GM12878 (cell line): ENCODE data around the gene SCUBE2. TPM values are rescaled to one million over a fixed set of nuclear protein-coding genes. Genes with fewer than 3 reads are reported as not detected.

Experiments
- ATAC-seq: fragments of 200-7000 bp; cut with Tn5 transposase; 3 replicates; pipeline ENCODE4 v1.9.1; 2020; ENCODE audit warnings: mild to moderate bottlenecking, moderate library complexity
- BruUV-seq: library from RNA; stranded (reverse); fragments of 400-500 nt; replicated peaks from 2 replicates; lab custom pipeline; 2021; lab: Mats Ljungman, UMichigan
- CTCF ChIA-PET: fragments of 300-600 bp; sonication (Branson Sonifier 250); formaldehyde crosslinking; extraction: SDS; loops from one replicate; lab custom pipeline; 2021; ENCODE audit warnings: inconsistent platforms; lab: Yijun Ruan, JAX
- POLR2A ChIA-PET: fragments of 350-600 bp; formaldehyde crosslinking; extraction: SDS; loops from one replicate; lab custom pipeline; 2021; ENCODE audit warnings: inconsistent platforms; lab: Charles Lee
- RAD21 ChIA-PET: fragments of 300-600 bp; sonication (Branson Sonifier 250); formaldehyde crosslinking; loops from one replicate; lab custom pipeline; 2023; ENCODE audit warnings: antibody characterized with exemption; ENCODE audit not compliant: unreplicated experiment; lab: Charles Lee
- SMC1A ChIA-PET: fragments of 300-600 bp; sonication (Branson Sonifier 250); formaldehyde crosslinking; loops from one replicate; lab custom pipeline; 2023; ENCODE audit not compliant: unreplicated experiment, uncharacterized antibody; lab: Charles Lee
- DNase-seq: peaks from one replicate; pipeline ENCODE4 v3.0.0-alpha.2; 2011; ENCODE audit warnings: low read depth, low spot score
- FAIRE-seq: peaks from 3 replicates; lab custom pipeline; 2011; peaks lifted over from hg19 to GRCh38; lab: Jason Lieb, UNC
- H2AFZ ChIP-seq: 2 replicates; pipeline ENCODE4 v1.6.0; 2011; ENCODE audit warnings: low read depth, low read length, control low read depth; ENCODE audit not compliant: control insufficient read depth
- H3K27ac ChIP-seq: 2 replicates; pipeline ENCODE4 v1.5.1; 2011; ENCODE audit warnings: control low read depth; ENCODE audit not compliant: control insufficient read depth, insufficient read depth
- H3K27me3 ChIP-seq, 2 experiments: replicated peaks in 1 of 2; 2 replicates each; pipeline versions ENCODE4 v1.6.0 to v1.6.1; 2011; ENCODE audit warnings: low read length in 1 of 2; ENCODE audit not compliant: control insufficient read depth in 2 of 2, insufficient read depth in 2 of 2
- H3K36me3 ChIP-seq, 2 experiments: 2 replicates each; pipeline ENCODE4 v1.5.1; 2011; ENCODE audit warnings: low read length in 1 of 2; ENCODE audit not compliant: control insufficient read depth in 2 of 2, insufficient read depth in 2 of 2
- H3K4me1 ChIP-seq: 2 replicates; pipeline ENCODE4 v1.6.1; 2011; ENCODE audit warnings: mild to moderate bottlenecking, low read length, moderate library complexity, mixed read lengths; ENCODE audit not compliant: control insufficient read depth, insufficient read depth
- H3K4me2 ChIP-seq: 2 replicates; pipeline ENCODE4 v1.6.0; 2011; ENCODE audit warnings: control low read depth; ENCODE audit not compliant: control insufficient read depth, insufficient read depth
- H3K4me3 ChIP-seq: fragments of 200-600 bp; sonication (generic); 2 replicates; pipeline ENCODE4 v1.5.1; 2016
- H3K79me2 ChIP-seq: 2 replicates; pipeline ENCODE4 v1.6.0; 2011; ENCODE audit warnings: low read length; ENCODE audit not compliant: control insufficient read depth, insufficient read depth
- H3K9ac ChIP-seq: 2 replicates; pipeline ENCODE4 v1.8.0; 2011; ENCODE audit warnings: low read length, control low read depth, mixed read lengths; ENCODE audit not compliant: control insufficient read depth, insufficient read depth
- H3K9me3 ChIP-seq: replicated peaks from 3 replicates; pipeline ENCODE4 v1.5.1; 2011; ENCODE audit warnings: mild to moderate bottlenecking, low read length; ENCODE audit not compliant: control insufficient read depth, insufficient read depth
- H4K20me1 ChIP-seq: 2 replicates; pipeline ENCODE4 v1.6.0; 2011; ENCODE audit not compliant: control insufficient read depth, insufficient read depth
- CEBPB ChIP-seq, 2 experiments: fragments of 150-350 bp in 1 of 2; IDR thresholded peaks; 2 replicates each; pipeline ENCODE4 v1.6.1; 2012 to 2014; ENCODE audit warnings: low read depth in 2 of 2, low read length in 2 of 2, borderline replicate concordance in 1 of 2, inconsistent platforms in 1 of 2
- FOS ChIP-seq: IDR thresholded peaks from 3 replicates; pipeline ENCODE4 v1.6.1; 2011; ENCODE audit warnings: borderline replicate concordance; ENCODE audit not compliant: insufficient read length; ENCODE audit errors: extremely low read depth
- JUND ChIP-seq: IDR thresholded peaks from 2 replicates; pipeline ENCODE4 v1.6.1; 2012; ENCODE audit warnings: low read depth, mild to moderate bottlenecking, low read length, improper control_type of control experiment, moderate library complexity
- MTA2 ChIP-seq: fragments of 450-650 bp; IDR thresholded peaks from 2 replicates; pipeline ENCODE4 v1.6.1; 2016; ENCODE audit warnings: low read depth, mild to moderate bottlenecking, moderate library complexity
- NBN ChIP-seq: fragments of 450-650 bp; IDR thresholded peaks from 2 replicates; pipeline ENCODE4 v1.6.1; 2016
- NR2F1 ChIP-seq: fragments of 450-650 bp; conservative IDR thresholded peaks from 2 replicates; pipeline ENCODE4 v1.6.1; 2017; ENCODE audit warnings: mild to moderate bottlenecking
- RCOR1 ChIP-seq: conservative IDR thresholded peaks from 2 replicates; pipeline ENCODE4 v1.6.1; 2012; ENCODE audit warnings: low read depth, low read length, improper control_type of control experiment
- SIN3A ChIP-seq: IDR thresholded peaks from 2 replicates; pipeline ENCODE4 v1.6.1; 2012; ENCODE audit warnings: low read depth, low read length, improper control_type of control experiment
- SKIL ChIP-seq: fragments of 450-650 bp; IDR thresholded peaks from 2 replicates; pipeline ENCODE4 v1.6.1; 2017; ENCODE audit warnings: mild to moderate bottlenecking, low read depth, inconsistent platforms; ENCODE audit not compliant: poor library complexity, severe bottlenecking
- SREBF2 ChIP-seq: IDR thresholded peaks from 2 replicates; pipeline ENCODE4 v1.6.1; 2012; ENCODE audit warnings: mild to moderate bottlenecking, low read length
- TCF12 ChIP-seq: IDR thresholded peaks from 2 replicates; pipeline ENCODE4 v1.6.1; 2011; ENCODE audit warnings: low read depth, mild to moderate bottlenecking, low read length
- ZBTB4 ChIP-seq: fragments of 450-650 bp; formaldehyde crosslinking; IDR thresholded peaks from 2 replicates; pipeline ENCODE4 v1.4.0; 2022; ENCODE audit warnings: mild to moderate bottlenecking, moderate library complexity
- WGBS: methylation state at CpG from one replicate; pipeline ENCODE4 v1.1.6; 2016; ENCODE audit warnings: low lambda C conversion rate; ENCODE audit not compliant: insufficient replicate concordance, insufficient coverage; ENCODE audit errors: missing lambda C conversion rate; 5-methylcytosine and 5-hydroxymethylcytosine counted together
- in situ Hi-C: fragments of 300-500 bp; cut with MboI; formaldehyde crosslinking; loops from 9 replicates; pipeline ENCODE4 v1.14.3; 2018; ENCODE audit warnings: mixed read lengths
- intact Hi-C: fragments of 100-400 bp; cut with micrococcal nuclease; formaldehyde crosslinking; loops from one replicate; pipeline ENCODE4 v1.14.2; 2022; ENCODE audit not compliant: unreplicated experiment
- polyA plus RNA-seq, 11 experiments: library from polyadenylated mRNA; depleted of rRNA in 4 of 11; unstranded in 6 of 11; stranded (reverse) in 5 of 11; fragments of >200 nt; fragmentation: Nextera tagmentation in 4 of 11; fragmentation: Illumina TruSeq in 1 of 11; extraction: Ambion mirVana in 4 of 11; extraction: Trizol in 1 of 11; gene quantifications; 1 replicate in 1 of 11; 2 replicates in 10 of 11; pipeline versions ENCODE4 v1.2.1 to v1.2.3, GENCODE V29; 2011 to 2016; ENCODE audit warnings: inconsistent platforms in 2 of 11, missing spikeins in 2 of 11, low read depth in 1 of 11
- total RNA-seq, 4 experiments: library from RNA; depleted of rRNA in 3 of 4; stranded (reverse); fragments of >200 nt in 3 of 4; fragmentation: Illumina TruSeq in 1 of 4; extraction: Trizol in 1 of 4; gene quantifications; 2 replicates each; pipeline versions ENCODE4 v1.2.1 to v1.2.3, GENCODE V29; 2013 to 2021

The SCUBE2 gene
- total and polyA plus RNA-seq, 10 of the 15 experiments (the other 5 are each of a cell fraction or from before 2014, with no cell fraction given): 0.12 to 0.56 (median 0.31) TPM; not detected in 2

- RAD21 ChIA-PET: interaction anchor here (1.2 kb wide), 1 partner anchor 49 kb away, joined by 3 read pairs; no protein-coding TSS in a partner anchor
- BruUV-seq: no TSS peak
- in situ Hi-C loops: no loop called here
- Histone ChIP-seq H3K4me2 (no peak overlapping the region), H3K79me2 (no peaks in the 10 kb centered on the region), H4K20me1 (no peaks in the 10 kb centered on the region), H3K27ac (no peak overlapping the region), H3K9ac (no peak overlapping the region), H3K4me3 (no peak overlapping the region), H3K27me3 (no peaks in the 10 kb centered on the region; a peak in 1 of 4 replicates), H2AFZ (no peak overlapping the region), H3K9me3 (no peaks in the 10 kb centered on the region), H3K4me1 (no peaks in the 10 kb centered on the region), H3K36me3 (no peaks in the 10 kb centered on the region)
- POLR2A ChIA-PET: interaction anchor here (1.3 kb wide), 1 partner anchor 19 kb away, joined by 5 read pairs; no protein-coding TSS in a partner anchor
- ATAC-seq: no peak
- FAIRE-seq: no peak
- WGBS: 25% methylated on average over 2 of the region's 2 CpGs
- DNase-seq: no peak
- SMC1A ChIA-PET: interaction anchor here (0.9 to 3.7 kb wide), 5 partner anchors 11 to 430 kb away, joined by 3 to 22 read pairs (median 4); no protein-coding TSS in a partner anchor
- no peak for TF ChIP-seq NR2F1
- TF ChIP-seq NBN: no peak
- CTCF ChIA-PET: interaction anchor here (1.0 to 2.0 kb wide), 6 partner anchors 12 to 60 kb away, joined by 3 to 6 read pairs (median 4); no protein-coding TSS in a partner anchor
- intact Hi-C loops: no loop called here
Observed at GRCh38 chr11:9077164-9077563, 14.2 kb downstream of the SCUBE2 start.

GRCh38 chr11:9076661-9077060, 14.7 kb downstream of the SCUBE2 start:
- intact Hi-C loops (no loop called here), in situ Hi-C loops (no loop called here)
- BruUV-seq: no TSS peak
- no peaks in the 10 kb centered on the region for H3K36me3 ChIP-seq
- ChIA-PET CTCF (interaction anchor here (1.0 to 2.0 kb wide), 6 partner anchors 12 to 61 kb away, joined by 3 to 6 read pairs (median 4); no protein-coding TSS in a partner anchor), SMC1A (interaction anchor here (0.7 to 3.7 kb wide), 7 partner anchors 12 to 431 kb away, joined by 3 to 22 read pairs (median 4); no protein-coding TSS in a partner anchor), RAD21 (interaction anchor here (1.2 kb wide), 1 partner anchor 48 kb away, joined by 3 read pairs; no protein-coding TSS in a partner anchor), POLR2A (no interaction called here)
- no peak overlapping the region for H3K4me3 ChIP-seq
- H3K4me2 ChIP-seq: no peak overlapping the region
- no peaks in the 10 kb centered on the region for H4K20me1 ChIP-seq
- H3K4me1 ChIP-seq: no peaks in the 10 kb centered on the region; the same call in 1 of the 2 replicates
- H3K27me3 ChIP-seq: no peaks in the 10 kb centered on the region; a peak in 1 of 4 replicates
- no peaks in the 10 kb centered on the region for H3K9me3 ChIP-seq
- no peak overlapping the region for H3K9ac ChIP-seq
- FAIRE-seq: no peak
- ATAC-seq: no peak
- 45% methylated on average over 3 of the region's 3 CpGs for WGBS
- no peak overlapping the region for H2AFZ ChIP-seq
- no peak overlapping the region for H3K27ac ChIP-seq
- DNase-seq: no peak
- no peaks in the 10 kb centered on the region for H3K79me2 ChIP-seq
- TF ChIP-seq SREBF2 (no peak), RCOR1 (no peak), MTA2 (no peak), TCF12 (no peak), ZBTB4 (CRISPR knock-in tag) (no peak), JUND (no peak), CEBPB (IDR thresholded peaks at IDR 0.05; ENCODE audit: borderline replicate concordance in 1 of 2, low read depth in 2 of 2, low read length in 2 of 2) (no peak), SIN3A (no peak), FOS (no peak), SKIL (no peak)
